G401.6 (cell line): ENCODE data around the gene UTP15.

ENCODE experiments used
- FAIRE-seq: peaks from 2 replicates; lab custom pipeline; 2012; peaks lifted over from hg19 to GRCh38; lab: Jason Lieb, UNC

Gene UTP15

GRCh38 chr5:73623901-73624404 lies 58.4 kb downstream of the UTP15 start:
- no peak for FAIRE-seq

DNA sequence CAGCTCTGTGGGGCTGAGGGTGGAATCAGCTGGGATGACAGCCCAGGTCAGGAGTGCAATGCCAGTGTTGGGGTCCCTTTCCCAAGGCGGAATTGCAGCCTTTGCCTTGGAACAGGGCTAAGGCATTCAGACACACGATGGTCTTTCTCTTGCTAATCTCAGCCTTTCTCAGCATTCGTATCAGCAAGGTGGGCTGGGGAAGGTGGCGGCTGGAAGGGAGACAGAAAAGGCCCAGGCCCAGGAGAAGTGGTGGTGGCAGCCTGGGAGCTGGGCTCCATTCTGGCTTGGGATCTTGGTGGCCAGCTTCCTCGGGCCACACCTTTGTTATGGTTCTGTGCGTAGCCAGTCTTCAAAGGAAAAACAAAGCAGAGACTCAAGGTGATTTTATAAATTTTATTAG lies 59.3 kb downstream of the UTP15 start:
- FAIRE-seq: no peak

GRCh38 chr5:73625372-73625943 lies 59.9 kb downstream of the UTP15 start:
- FAIRE-seq: no peak

DNA sequence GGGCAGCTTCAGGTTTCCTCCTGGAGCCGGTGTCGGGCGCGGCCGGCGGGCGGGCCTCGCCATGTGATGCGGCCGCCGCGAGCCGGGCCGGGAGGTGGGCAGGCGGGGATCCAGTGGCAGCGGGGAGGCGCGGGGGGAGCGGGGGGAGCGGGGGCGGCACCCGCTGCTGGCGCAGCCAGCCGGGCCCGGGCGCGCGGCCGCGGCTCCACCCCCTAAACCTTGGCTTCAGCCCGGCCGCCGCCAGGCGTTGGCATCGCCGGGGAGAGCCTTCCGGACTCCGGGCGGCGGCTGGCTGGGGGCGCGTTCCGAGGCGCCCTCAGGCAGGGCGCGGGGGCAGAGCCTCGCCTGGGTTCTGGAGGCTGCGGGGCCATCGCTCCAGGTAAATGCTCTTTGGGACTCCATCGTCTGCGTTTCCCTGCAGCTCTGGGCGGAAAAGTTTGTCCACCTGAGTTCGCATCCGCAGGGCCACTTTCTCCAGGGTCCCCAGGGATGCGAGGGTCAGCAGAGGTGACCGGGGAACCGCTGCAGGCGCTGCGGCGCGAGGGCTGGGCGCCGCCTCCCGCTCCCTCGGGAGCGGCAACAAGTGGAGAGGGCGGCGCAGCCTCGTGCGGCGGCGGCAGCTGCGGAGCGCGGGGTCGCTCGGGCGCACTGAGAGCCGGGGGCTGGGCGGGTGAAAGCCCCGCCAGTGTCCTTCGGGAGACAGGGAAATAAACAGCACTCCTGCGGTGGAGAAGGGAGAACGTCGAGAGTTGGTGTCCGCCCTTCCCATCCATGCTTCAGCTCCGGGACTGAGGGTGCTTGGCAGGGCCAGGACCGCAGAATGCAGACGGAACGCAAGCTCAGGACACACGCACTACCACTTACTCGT lies 60.6 kb downstream of the UTP15 start, which contains the start of gene ARHGEF28:
Gene ARHGEF28, plus strand, starts transcription at position 253 of the 868 bp plus-strand sequence. CDS start 58,656 bp downstream, outside the sequence.
- FAIRE-seq: no peak

GRCh38 chr5:73626814-73627313 lies 61.3 kb downstream of the UTP15 start:
- no peak for FAIRE-seq

GRCh38 chr5:73629456-73629855 lies 63.9 kb downstream of the UTP15 start:
- FAIRE-seq: no peak

- no peak for FAIRE-seq
These were observed 65.2 kb downstream of the UTP15 start for GRCh38 chr5:73630765-73631164.

DNA sequence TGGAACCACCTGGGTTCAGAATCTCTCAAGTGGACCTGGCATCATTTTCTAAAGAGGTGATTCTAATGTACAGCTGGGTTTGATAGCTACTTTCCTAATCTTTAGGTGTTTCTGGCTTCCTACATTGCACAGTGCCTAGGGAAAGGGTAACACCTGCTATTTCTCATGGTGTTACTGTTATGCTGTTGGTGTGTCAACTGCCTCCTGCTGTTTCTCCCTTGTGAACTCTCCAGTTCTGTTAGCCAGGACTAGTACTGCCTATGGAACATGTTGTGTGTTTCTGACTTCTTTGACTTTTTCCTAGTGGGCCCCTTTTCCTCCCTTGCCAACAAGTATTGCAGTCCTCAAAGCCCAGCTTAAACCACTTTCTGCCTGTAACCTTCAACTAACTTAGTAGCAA lies 66.0 kb downstream of the UTP15 start:
- no peak for FAIRE-seq
